IMR-90 (cell line): ENCODE data around the gene SEBOX. TPM values are rescaled to one million over a fixed set of nuclear protein-coding genes. Genes with fewer than 3 reads are reported as not detected.

ENCODE experiments used
- ATAC-seq: fragments of 200-7000 bp; cut with Tn5 transposase; 2 replicates; pipeline ENCODE4 v1.9.1; 2020; ENCODE audit warnings: low read depth, mild to moderate bottlenecking, moderate library complexity
- BruUV-seq: library from RNA; stranded (reverse); fragments of 400-500 nt; replicated peaks from 2 replicates; lab custom pipeline; 2021; lab: Mats Ljungman, UMichigan
- CTCF ChIA-PET: fragments of 300-600 bp; formaldehyde crosslinking; extraction: SDS; loops from one replicate; lab custom pipeline; 2021; ENCODE audit warnings: antibody characterized with exemption; lab: Yijun Ruan, JAX
- POLR2A ChIA-PET: fragments of 300-600 bp; sonication (Branson Sonifier 250); formaldehyde crosslinking; loops from one replicate; lab custom pipeline; 2022; ENCODE audit warnings: antibody characterized with exemption; ENCODE audit not compliant: unreplicated experiment; lab: Charles Lee
- DNase-seq: peaks from one replicate; pipeline ENCODE4 v3.0.0; 2013
- H2AFZ ChIP-seq: replicated peaks from 2 replicates; pipeline ENCODE3; 2013; ENCODE audit warnings: low read length, mild to moderate bottlenecking; ENCODE audit not compliant: poor library complexity
- H2AK5ac ChIP-seq: 2 replicates; pipeline ENCODE4 v1.6.1; 2013; ENCODE audit warnings: low read depth, low read length, inconsistent platforms
- H2AK9ac ChIP-seq: replicated peaks from 2 replicates; pipeline ENCODE3; 2013; ENCODE audit warnings: mild to moderate bottlenecking, low read depth, low read length, moderate library complexity; ENCODE audit not compliant: poor library complexity
- H2BK120ac ChIP-seq: 2 replicates; pipeline ENCODE4 v1.6.1; 2013; ENCODE audit warnings: low read depth, low read length, inconsistent platforms
- H2BK15ac ChIP-seq: 3 replicates; pipeline ENCODE4 v1.6.1; 2013; ENCODE audit warnings: low read depth, low read length, inconsistent platforms
- H2BK20ac ChIP-seq: 2 replicates; pipeline ENCODE4 v1.6.1; 2013; ENCODE audit warnings: low read depth, mild to moderate bottlenecking, inconsistent platforms, low read length, moderate library complexity
- H2BK5ac ChIP-seq: 2 replicates; pipeline ENCODE4 v1.6.1; 2013; ENCODE audit warnings: mild to moderate bottlenecking, low read depth, low read length, inconsistent platforms; ENCODE audit not compliant: poor library complexity, severe bottlenecking
- H3K14ac ChIP-seq: replicated peaks from 2 replicates; pipeline ENCODE4 v1.6.1; 2013; ENCODE audit warnings: low read depth, low read length, inconsistent platforms
- H3K18ac ChIP-seq: 2 replicates; pipeline ENCODE4 v1.6.1; 2013; ENCODE audit warnings: low read depth, low read length, control low read depth
- H3K23ac ChIP-seq: 2 replicates; pipeline ENCODE4 v1.6.1; 2013; ENCODE audit warnings: low read depth, low read length, inconsistent platforms
- H3K27ac ChIP-seq: 2 replicates; pipeline ENCODE4 v1.5.1; 2013; ENCODE audit warnings: mild to moderate bottlenecking, control low read depth, low read length; ENCODE audit not compliant: insufficient read depth
- H3K27me3 ChIP-seq: 2 replicates; pipeline ENCODE4 v1.6.1; 2013; ENCODE audit warnings: low read length; ENCODE audit not compliant: control insufficient read depth, insufficient read depth
- H3K36me3 ChIP-seq: 2 replicates; pipeline ENCODE4 v1.6.1; 2013; ENCODE audit warnings: low read length, mixed read lengths; ENCODE audit not compliant: control insufficient read depth, insufficient read depth
- H3K4ac ChIP-seq: 2 replicates; pipeline ENCODE4 v1.6.1; 2013; ENCODE audit warnings: low read depth, low read length, inconsistent platforms
- H3K4me1 ChIP-seq: 2 replicates; pipeline ENCODE4 v1.6.1; 2013; ENCODE audit warnings: low read length, mixed read lengths; ENCODE audit not compliant: control insufficient read depth, insufficient read depth
- H3K4me2 ChIP-seq: 2 replicates; pipeline ENCODE4 v1.6.1; 2013; ENCODE audit warnings: low read depth, mild to moderate bottlenecking, control low read depth, low read length, moderate library complexity
- H3K4me3 ChIP-seq: 2 replicates; pipeline ENCODE4 v1.5.1; 2013; ENCODE audit warnings: low read depth, mild to moderate bottlenecking, control low read depth, low read length, moderate library complexity; ENCODE audit not compliant: insufficient read depth
- H3K56ac ChIP-seq: 2 replicates; pipeline ENCODE4 v1.6.1; 2013; ENCODE audit warnings: low read length, inconsistent platforms; ENCODE audit not compliant: insufficient read depth; ENCODE audit errors: extremely low read depth
- H3K79me1 ChIP-seq, 2 experiments: 2 replicates each; pipeline ENCODE4 v1.6.1; 2013; ENCODE audit warnings: low read length in 2 of 2, inconsistent platforms in 1 of 2, low read depth in 1 of 2
- H3K9ac ChIP-seq: 2 replicates; pipeline ENCODE4 v1.6.1; 2013; ENCODE audit warnings: low read depth, low read length, control low read depth
- H3K9me1 ChIP-seq: 2 replicates; pipeline ENCODE4 v1.6.1; 2013; ENCODE audit warnings: low read length, inconsistent platforms; ENCODE audit not compliant: insufficient read depth
- H3K9me3 ChIP-seq: 2 replicates; pipeline ENCODE4 v1.6.1; 2013; ENCODE audit warnings: low read length; ENCODE audit not compliant: control insufficient read depth, insufficient read depth
- H4K20me1 ChIP-seq: 2 replicates; pipeline ENCODE4 v1.6.1; 2013; ENCODE audit warnings: low read length, inconsistent platforms; ENCODE audit not compliant: insufficient read depth
- H4K5ac ChIP-seq: 2 replicates; pipeline ENCODE4 v1.6.1; 2013; ENCODE audit warnings: mild to moderate bottlenecking, low read depth, low read length, control low read depth
- H4K8ac ChIP-seq, 2 experiments: 2 replicates each; pipeline ENCODE4 v1.6.1; 2013; ENCODE audit warnings: low read depth in 2 of 2, low read length in 2 of 2, control low read depth in 1 of 2, inconsistent platforms in 1 of 2
- H4K91ac ChIP-seq: 2 replicates; pipeline ENCODE4 v1.6.1; 2013; ENCODE audit warnings: low read depth, low read length, inconsistent platforms; ENCODE audit not compliant: insufficient read depth
- BHLHE40 ChIP-seq: fragments of 150-350 bp; IDR thresholded peaks from 2 replicates; pipeline ENCODE4 v1.6.1; 2016; ENCODE audit warnings: mild to moderate bottlenecking, low read depth, low read length
- CEBPB ChIP-seq: IDR thresholded peaks from 2 replicates; pipeline ENCODE4 v1.6.1; 2012; ENCODE audit warnings: low read depth, low read length, improper control_type of control experiment
- CHD1 ChIP-seq: IDR thresholded peaks from 2 replicates; pipeline ENCODE4 v1.6.1; 2012; ENCODE audit warnings: low read depth, low read length, improper control_type of control experiment
- MAZ ChIP-seq: IDR thresholded peaks from 2 replicates; pipeline ENCODE4 v1.6.1; 2012; ENCODE audit warnings: low read depth, mild to moderate bottlenecking, low read length, improper control_type of control experiment, moderate library complexity, borderline replicate concordance
- POLR2A ChIP-seq: IDR thresholded peaks from 2 replicates; pipeline ENCODE4 v1.6.1; 2012; ENCODE audit warnings: mild to moderate bottlenecking, low read depth, low read length
- RCOR1 ChIP-seq: IDR thresholded peaks from 2 replicates; pipeline ENCODE4 v1.6.1; 2012; ENCODE audit warnings: mild to moderate bottlenecking, low read length, improper control_type of control experiment; ENCODE audit not compliant: insufficient replicate concordance
- RFX5 ChIP-seq: IDR thresholded peaks from 2 replicates; pipeline ENCODE4 v1.8.0; 2012; ENCODE audit warnings: low read depth, mild to moderate bottlenecking, low read length, moderate library complexity
- USF2 ChIP-seq: fragments of 150-350 bp; IDR thresholded peaks from 2 replicates; pipeline ENCODE4 v1.6.1; 2017; ENCODE audit warnings: mild to moderate bottlenecking, antibody characterized with exemption, low read length, low read depth
- WGBS, 2 experiments: methylation state at CpG; one replicate each; pipeline versions ENCODE4 v1.1.5 to v1.1.7; 2013; ENCODE audit warnings: missing lambda C conversion rate in 2 of 2; ENCODE audit not compliant: insufficient read length in 1 of 2; ENCODE audit errors: extremely low coverage in 2 of 2; 5-methylcytosine and 5-hydroxymethylcytosine counted together
- dilution Hi-C: fragments of 300-500 bp; cut with HindIII; formaldehyde crosslinking; loops from one replicate; pipeline ENCODE4 v1.14.3; 2018; ENCODE audit warnings: low sequenced_read_pairs; ENCODE audit not compliant: unreplicated experiment
- in situ Hi-C: fragments of 300-500 bp; cut with MboI; formaldehyde crosslinking; loops from 3 replicates; pipeline ENCODE4 v1.14.3; 2019; ENCODE audit warnings: low sequenced_read_pairs, inconsistent platforms, mixed read lengths
- intact Hi-C: fragments of 100-400 bp; cut with micrococcal nuclease; formaldehyde crosslinking; loops from 2 replicates; pipeline ENCODE4 v1.10.0; 2022
- polyA plus RNA-seq, 3 experiments: library from polyadenylated mRNA; depleted of rRNA; stranded (reverse); fragments of >200 nt; gene quantifications; 2 replicates each; pipeline ENCODE4 v1.2.3, GENCODE V29; 2012; ENCODE audit warnings: low replicate concordance in 1 of 3
- total RNA-seq: library from RNA; depleted of rRNA; stranded (reverse); fragments of >200 nt; gene quantifications from 2 replicates; pipeline ENCODE4 v1.2.3, GENCODE V29; 2012

SEBOX gene
- total and polyA plus RNA-seq, 2 of the 4 experiments (the other 2 are of a cell fraction), result not detected

- H3K4ac ChIP-seq, result peak overlapping the region; percentile 83
- H2BK5ac ChIP-seq, result no peak overlapping the region
- TSS peak; percentile 73 for BruUV-seq
- ChIA-PET POLR2A (interaction anchor here (0.8 to 1.6 kb wide), 3 partner anchors 11 to 22 kb away, joined by 4 to 9 read pairs (median 4); partner anchors contain the start of genes TNFAIP1 and VTN), CTCF (no interaction called here)
- TF ChIP-seq USF2, result no peak
- no peak for TF ChIP-seq MAZ
- no peak for TF ChIP-seq CHD1
- no peak for TF ChIP-seq CEBPB
- TF ChIP-seq POLR2A, result no peak
- TF ChIP-seq RFX5, result no peak
- TF ChIP-seq RCOR1, result no peak
- TF ChIP-seq BHLHE40, result no peak
- peak overlapping the region; percentile 56 for H4K91ac ChIP-seq
- H4K20me1 ChIP-seq, result no peaks in the 10 kb centered on the region
- H3K4me3 ChIP-seq, result peak overlapping the region; percentile 80
- H3K27me3 ChIP-seq, result no peaks in the 10 kb centered on the region
- H3K4me2 ChIP-seq, result peak overlapping the region; percentile 93
- H2AK5ac ChIP-seq, result no peak overlapping the region
- DNase-seq, result no peak
- H2BK20ac ChIP-seq, result no peak overlapping the region
- no peak for ATAC-seq
- WGBS, 2 experiments, result 0% methylated on average over 3 of the region's 4 CpGs; no CpG with 5 or more reads in 1 of the 2 experiments
- no peaks in the 10 kb centered on the region for H3K9me3 ChIP-seq
- H4K8ac ChIP-seq, result peak overlapping the region; percentile 97 to 99
- 0 out of 2 replicates have a peak overlapping the region, but pooled peaks have one; percentile 39 for H3K56ac ChIP-seq
- peak overlapping the region; percentile 90 for H2AK9ac ChIP-seq
- H2AFZ ChIP-seq, result peak overlapping the region; percentile 97
- H4K5ac ChIP-seq, result peak overlapping the region; percentile 74
- intact Hi-C loops (no loop called here), in situ Hi-C loops (no loop called here), dilution Hi-C loops (no loop called here)
- H3K9ac ChIP-seq, result peak overlapping the region; percentile 90
- H2BK15ac ChIP-seq, result no peak overlapping the region
- peak overlapping the region; percentile 61 for H3K14ac ChIP-seq
- peaks cover 38% of the 10 kb centered on the region for H3K36me3 ChIP-seq
- H3K18ac ChIP-seq, result no peak overlapping the region
- peaks cover 3% of the 10 kb centered on the region for H3K4me1 ChIP-seq
- no peaks in the 10 kb centered on the region; the same call in 1 of the 2 replicates for H3K9me1 ChIP-seq
- peak overlapping the region; percentile 84 for H3K27ac ChIP-seq
- H3K23ac ChIP-seq, result peak overlapping the region; percentile 51; the same call in 1 of the 2 replicates
- H3K79me1 ChIP-seq, result peaks cover 42 to 55% of the 10 kb centered on the region in 2 experiments
- no peak overlapping the region for H2BK120ac ChIP-seq
Observed at GRCh38 chr17:28357901-28358197, 7.2 kb downstream of the SEBOX start.
